ENCODE data around the gene ENTHD1. TPM values are rescaled to one million over a fixed set of nuclear protein-coding genes. Genes with fewer than 3 reads are reported as not detected.
"Not testable (repeated sequence)": the region's sequence is repeated elsewhere in the genome, so short reads cannot be mapped to it uniquely, and the experiment has no call there.

The ENTHD1 gene
- polyA plus RNA-seq, 3 donors, result not detected

GRCh38 chr22:39869797-39870196 lies 23.8 kb downstream of the ENTHD1 start:
- not testable (repeated sequence) for DNase-seq (ENCODE audit: extremely low read depth in 1 of 11, low read depth in 9 of 11, low spot score in 4 of 11)

GRCh38 chr22:39868741-39869140 lies 24.8 kb downstream of the ENTHD1 start:
- DNase-seq (ENCODE audit: extremely low read depth in 1 of 11, low read depth in 9 of 11, low spot score in 4 of 11), result no peak

GRCh38 chr22:39859903-39860588 lies 33.5 kb downstream of the ENTHD1 start:
- DNase-seq (ENCODE audit: extremely low read depth in 1 of 11, low read depth in 9 of 11, low spot score in 4 of 11), result no peak

- no peak for DNase-seq (ENCODE audit: extremely low read depth in 1 of 11, low read depth in 9 of 11, low spot score in 4 of 11)
Observed at GRCh38 chr22:39856588-39856987, 37.0 kb downstream of the ENTHD1 start.

- no peak for DNase-seq (ENCODE audit: extremely low read depth in 1 of 11, low read depth in 9 of 11, low spot score in 4 of 11)
Observed at GRCh38 chr22:39852799-39853198, 40.8 kb downstream of the ENTHD1 start.

GRCh38 chr22:39851606-39852315 lies 41.8 kb downstream of the ENTHD1 start:
- DNase-seq (ENCODE audit: extremely low read depth in 1 of 11, low read depth in 9 of 11, low spot score in 4 of 11), result no peak

- no peak for DNase-seq (ENCODE audit: extremely low read depth in 1 of 11, low read depth in 9 of 11, low spot score in 4 of 11)
Observed at GRCh38 chr22:39847477-39847876, 46.1 kb downstream of the ENTHD1 start.

- DNase-seq (ENCODE audit: extremely low read depth in 1 of 11, low read depth in 9 of 11, low spot score in 4 of 11), result not testable (repeated sequence)
Observed at GRCh38 chr22:39846539-39846938, 47.0 kb downstream of the ENTHD1 start.

GRCh38 chr22:39845529-39845928 lies 48.0 kb downstream of the ENTHD1 start:
- no peak for DNase-seq (ENCODE audit: extremely low read depth in 1 of 11, low read depth in 9 of 11, low spot score in 4 of 11)

GRCh38 chr22:39839917-39840510 lies 53.5 kb downstream of the ENTHD1 start:
- DNase-seq (ENCODE audit: extremely low read depth in 1 of 11, low read depth in 9 of 11, low spot score in 4 of 11), result no peak

- DNase-seq (ENCODE audit: extremely low read depth in 1 of 11, low read depth in 9 of 11, low spot score in 4 of 11), result no peak
Observed at GRCh38 chr22:39839204-39839603, 54.4 kb downstream of the ENTHD1 start.

GRCh38 chr22:39833610-39834009 lies 60.0 kb downstream of the ENTHD1 start:
- no peak for DNase-seq (ENCODE audit: extremely low read depth in 1 of 11, low read depth in 9 of 11, low spot score in 4 of 11)

GRCh38 chr22:39833093-39833492 lies 60.5 kb downstream of the ENTHD1 start:
- DNase-seq (ENCODE audit: extremely low read depth in 1 of 11, low read depth in 9 of 11, low spot score in 4 of 11), result no peak

GRCh38 chr22:39832627-39833074 lies 60.9 kb downstream of the ENTHD1 start:
- DNase-seq (ENCODE audit: extremely low read depth in 1 of 11, low read depth in 9 of 11, low spot score in 4 of 11), result no peak

- DNase-seq (ENCODE audit: extremely low read depth in 1 of 11, low read depth in 9 of 11, low spot score in 4 of 11), result no peak
Observed at GRCh38 chr22:39825661-39826102, 67.9 kb downstream of the ENTHD1 start.

GRCh38 chr22:39821008-39821407 lies 72.6 kb downstream of the ENTHD1 start:
- no peak for DNase-seq (ENCODE audit: extremely low read depth in 1 of 11, low read depth in 9 of 11, low spot score in 4 of 11)

- no peak for DNase-seq (ENCODE audit: extremely low read depth in 1 of 11, low read depth in 9 of 11, low spot score in 4 of 11)
Observed at GRCh38 chr22:39820256-39820655, 73.3 kb downstream of the ENTHD1 start.

GRCh38 chr22:39819429-39819828 lies 74.1 kb downstream of the ENTHD1 start:
- no peak for DNase-seq (ENCODE audit: extremely low read depth in 1 of 11, low read depth in 9 of 11, low spot score in 4 of 11)

GRCh38 chr22:39818094-39818493 lies 75.5 kb downstream of the ENTHD1 start:
- no peak for DNase-seq (ENCODE audit: extremely low read depth in 1 of 11, low read depth in 9 of 11, low spot score in 4 of 11)

- DNase-seq (ENCODE audit: extremely low read depth in 1 of 11, low read depth in 9 of 11, low spot score in 4 of 11), result no peak
Observed at GRCh38 chr22:39815932-39816331, 77.6 kb downstream of the ENTHD1 start.
